ENCODE measurements around the gene KCND2.

Gene KCND2

DNA sequence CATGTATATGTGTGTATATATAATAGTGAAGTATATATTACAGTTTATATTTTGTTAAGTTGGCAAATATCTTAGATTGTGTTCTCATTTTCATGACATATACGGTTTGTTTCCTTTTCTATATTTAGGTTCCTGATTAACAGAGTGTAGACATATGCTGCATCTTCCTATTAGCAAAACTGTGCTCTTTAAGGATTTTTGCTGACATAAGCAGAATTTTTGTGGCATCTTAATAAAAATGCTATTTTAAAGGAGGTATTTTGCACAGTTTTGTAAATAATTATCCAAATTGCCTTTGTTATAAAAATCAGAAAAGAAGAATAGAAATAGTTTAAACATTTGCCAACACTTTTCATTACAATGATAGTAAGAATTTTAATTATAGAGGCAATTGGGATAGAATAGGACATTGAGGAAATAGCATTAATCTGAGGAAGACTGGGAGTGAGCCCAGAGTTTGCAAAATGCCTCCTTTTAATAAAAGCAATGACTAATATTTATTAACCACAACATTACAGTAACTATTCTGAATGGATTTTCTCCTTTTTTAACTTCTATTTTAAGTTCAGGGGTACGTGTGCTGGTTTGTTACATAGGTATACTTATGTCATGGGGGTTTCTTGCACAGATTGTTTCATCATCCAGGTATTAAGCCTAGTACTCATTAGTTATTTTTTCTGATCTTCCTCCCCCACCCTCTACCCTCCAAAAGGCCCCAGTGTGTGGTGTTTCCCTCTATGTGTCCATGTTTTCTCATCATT lies 38.2 kb downstream of the KCND2 start:
- no peak for DNase-seq (ENCODE audit: low spot score)

DNA sequence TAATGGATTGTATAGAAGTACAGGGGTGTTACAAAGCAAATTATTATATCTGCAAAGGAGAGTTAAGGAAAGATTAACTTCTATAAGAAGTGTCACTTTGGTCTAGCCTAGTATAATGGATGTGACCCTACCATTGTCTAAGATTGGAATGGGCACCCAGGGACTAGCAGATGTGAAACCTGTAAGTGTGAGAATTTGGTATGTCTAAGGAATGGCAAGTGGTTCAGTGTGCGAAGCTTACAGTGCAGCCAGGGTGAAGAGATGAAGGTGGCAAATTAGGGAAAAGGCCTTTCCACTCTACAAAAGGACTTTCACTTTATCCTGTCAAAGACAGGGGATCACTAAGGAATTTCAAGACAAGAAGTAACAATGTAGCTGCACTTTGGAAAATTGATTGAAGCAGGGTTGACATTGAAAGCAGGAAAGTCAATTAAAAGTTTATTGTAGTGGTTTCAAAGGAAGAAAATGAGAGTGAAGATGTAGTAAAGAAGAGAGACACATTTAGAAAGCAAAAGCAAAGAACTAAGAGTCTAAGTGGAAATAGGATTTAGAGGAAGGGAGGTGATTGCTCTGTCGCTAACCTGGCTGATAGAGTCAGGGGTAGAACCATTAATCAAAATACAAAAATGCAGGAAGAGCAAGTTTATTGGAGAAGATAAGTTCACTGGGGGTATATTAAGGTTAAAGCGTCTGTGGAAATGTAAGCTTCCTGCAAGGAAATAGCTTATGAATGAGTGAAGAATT lies 47.4 kb downstream of the KCND2 start:
- DNase-seq (ENCODE audit: low spot score), result no peak

DNA sequence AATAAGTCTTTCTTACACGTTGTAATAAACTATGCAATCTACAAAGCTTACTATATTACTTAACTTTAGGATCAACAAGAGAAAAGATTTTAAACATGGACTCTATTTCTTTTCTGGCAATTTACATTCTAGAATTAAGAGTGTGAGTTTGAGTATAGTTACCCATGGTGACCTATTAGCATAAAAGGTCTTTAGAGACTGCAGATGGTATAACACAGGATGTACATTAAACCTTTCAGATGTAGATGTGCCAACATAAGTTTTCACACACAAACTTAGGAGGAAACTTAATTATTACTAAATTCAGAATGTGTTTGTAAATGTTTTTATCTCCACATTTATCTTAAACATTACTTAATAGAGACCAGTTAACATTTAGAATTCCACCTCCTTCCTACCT lies 54.1 kb downstream of the KCND2 start:
- no peak for DNase-seq (ENCODE audit: low spot score)

DNA sequence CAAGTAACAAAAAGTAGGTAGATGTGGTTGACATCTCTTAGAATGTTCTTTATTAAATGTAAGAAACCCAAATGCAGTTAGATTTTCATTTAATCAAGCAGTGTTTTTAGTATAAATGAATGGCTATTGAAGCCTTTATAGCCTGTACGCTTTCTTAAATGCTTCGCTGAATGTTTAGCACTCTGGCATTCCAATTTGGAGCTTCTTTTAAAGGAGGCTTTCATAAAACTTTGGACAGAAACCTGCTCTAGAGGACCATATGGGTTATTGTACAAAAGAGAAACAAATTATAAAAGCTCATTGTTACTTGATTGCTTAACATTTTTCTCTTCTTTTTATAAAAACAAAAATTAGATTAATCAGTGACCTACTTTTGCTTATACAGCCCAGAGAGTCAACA lies 59.5 kb downstream of the KCND2 start:
- DNase-seq (ENCODE audit: low spot score), result no peak

DNA sequence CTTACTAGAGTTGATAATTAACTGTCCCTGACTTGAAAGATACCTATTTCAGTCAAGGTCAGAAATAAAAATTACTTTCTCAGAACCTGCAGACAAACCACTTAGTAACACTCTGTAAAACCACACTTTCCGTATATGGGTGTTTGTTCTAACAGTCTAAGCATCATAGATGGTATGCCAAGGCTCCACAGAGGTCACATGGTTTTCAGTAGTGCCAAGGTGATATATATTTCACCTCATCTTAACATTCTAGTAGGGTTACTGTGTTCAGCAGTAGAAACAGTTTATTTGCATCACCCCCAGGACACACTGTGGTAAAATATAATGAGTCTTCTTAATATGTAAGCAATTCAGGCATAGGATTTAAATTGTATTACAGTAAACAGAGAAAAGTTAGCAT lies 61.5 kb downstream of the KCND2 start:
- DNase-seq (ENCODE audit: low spot score), result no peak

DNA sequence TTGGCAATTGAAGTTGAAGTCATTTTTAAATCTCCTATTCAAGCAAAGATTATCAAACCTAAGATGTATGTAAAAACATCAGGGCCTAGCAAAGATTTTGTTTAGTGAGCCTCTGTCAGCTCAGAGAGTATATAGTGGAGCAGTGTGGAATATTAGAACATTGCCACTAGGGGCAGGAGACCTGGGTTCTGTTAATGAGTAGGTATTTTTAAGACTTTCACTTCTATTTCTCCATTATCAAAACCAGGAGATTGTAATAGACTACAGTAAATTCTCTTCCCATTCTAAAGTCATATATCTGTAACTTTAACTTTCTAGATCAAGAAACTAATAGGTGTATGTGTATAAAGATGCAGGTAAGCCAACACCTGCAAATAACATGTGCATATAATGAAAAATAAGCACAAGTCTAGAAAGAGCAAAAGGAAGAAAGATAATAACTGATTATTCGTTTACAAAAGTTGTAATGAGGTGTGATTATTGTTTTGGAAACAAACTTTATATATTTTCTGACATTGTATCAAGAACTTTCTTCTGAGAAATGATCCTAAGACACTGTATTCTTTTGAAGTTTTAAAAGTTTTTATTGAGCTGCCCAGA lies 64.4 kb downstream of the KCND2 start:
- no peak for DNase-seq (ENCODE audit: low spot score)

DNA sequence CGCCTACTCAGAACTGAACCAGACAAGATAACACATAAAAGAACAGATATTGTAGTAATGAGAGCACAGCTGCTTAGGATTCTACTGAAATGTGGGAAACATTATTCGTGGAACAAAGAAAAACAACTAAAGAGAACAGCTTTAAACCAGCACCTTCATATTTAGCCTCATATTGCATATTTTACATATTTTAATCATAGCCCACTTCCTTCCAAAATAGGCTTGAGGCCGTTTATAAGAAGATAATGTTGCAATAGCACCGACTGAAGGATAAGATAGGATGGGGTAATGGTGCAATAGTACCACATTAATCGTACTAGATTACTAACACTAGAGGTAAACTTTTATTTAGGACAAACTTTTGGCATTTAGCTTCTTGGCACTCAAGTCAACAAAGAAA lies 71.3 kb downstream of the KCND2 start:
- DNase-seq (ENCODE audit: low spot score), result no peak

DNA sequence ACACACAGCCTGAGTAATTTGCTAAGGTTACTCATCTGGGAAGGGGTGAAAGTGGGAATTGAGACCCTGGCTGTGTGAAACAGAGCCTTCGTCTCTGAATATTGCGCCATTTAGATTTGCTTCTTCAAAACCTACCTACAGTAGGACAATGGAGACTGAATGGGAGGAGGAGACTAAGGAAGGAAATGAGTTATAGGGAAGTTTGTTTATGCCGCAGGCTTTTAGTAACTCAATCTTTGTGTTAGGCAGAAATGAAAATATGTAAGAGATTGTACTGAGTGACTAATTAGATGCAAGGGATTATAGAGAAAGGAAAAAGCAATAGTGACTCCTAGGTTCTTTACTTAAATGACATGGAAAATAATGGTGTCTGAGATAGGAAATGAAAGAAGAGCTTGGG lies 80.2 kb downstream of the KCND2 start:
- DNase-seq (ENCODE audit: low spot score), result no peak

DNA sequence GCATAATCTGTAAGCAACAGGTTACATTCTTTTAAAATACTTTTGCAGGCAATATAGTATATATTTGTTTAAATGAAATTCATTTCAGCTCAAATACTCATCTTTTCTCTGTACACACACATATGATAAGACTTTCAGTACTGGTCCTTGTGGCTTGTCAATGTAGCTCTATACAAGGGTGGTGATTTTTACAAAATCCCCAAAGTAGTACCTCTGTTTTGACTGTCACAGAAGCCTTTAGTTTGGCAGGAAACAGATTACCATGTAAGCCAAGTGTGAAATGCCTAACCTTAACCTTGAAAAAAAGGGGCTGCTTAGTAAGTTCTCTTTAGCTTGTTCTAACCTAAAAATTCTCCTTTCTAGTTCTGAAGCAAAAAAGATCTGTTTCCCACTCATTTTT lies 87.9 kb downstream of the KCND2 start:
- no peak for DNase-seq (ENCODE audit: low spot score)

DNA sequence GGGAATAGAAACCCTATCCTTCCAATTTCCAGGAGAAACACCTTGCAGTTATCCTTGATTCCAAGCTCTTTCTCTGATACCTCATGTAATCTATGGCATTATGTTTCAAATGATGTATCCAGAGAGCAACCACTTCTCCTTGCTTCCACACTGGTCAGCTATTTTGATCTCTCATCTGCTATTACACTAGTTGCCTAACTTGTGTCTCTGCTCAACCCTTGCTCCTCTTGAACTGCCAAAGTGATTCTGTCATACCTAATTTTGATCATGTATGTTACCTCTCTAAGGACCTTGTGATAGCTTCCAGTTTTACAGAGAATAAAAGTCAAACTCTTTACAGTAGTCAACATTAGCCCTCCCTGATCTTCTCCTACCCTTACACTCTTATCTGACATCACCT lies 90.4 kb downstream of the KCND2 start:
- DNase-seq (ENCODE audit: low spot score), result no peak

DNA sequence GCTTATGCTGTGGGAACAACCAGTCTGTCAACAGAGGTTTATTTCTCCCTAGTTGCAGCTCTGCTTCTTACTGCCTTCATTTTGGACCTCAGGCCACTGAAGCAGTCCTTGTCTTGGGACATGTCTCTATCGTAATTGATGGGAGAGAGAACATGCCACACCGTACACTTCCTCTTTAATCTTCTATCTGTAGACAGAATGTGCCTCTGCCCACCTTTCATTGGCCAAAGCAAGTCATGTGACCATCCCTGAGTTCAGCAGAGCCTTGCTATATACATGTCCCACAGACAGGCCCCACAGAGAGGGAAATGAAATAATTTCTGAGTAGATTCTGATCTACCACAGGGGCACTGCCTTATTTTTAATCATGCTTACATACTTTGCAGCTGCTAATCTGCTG lies 98.0 kb downstream of the KCND2 start:
- no peak for DNase-seq (ENCODE audit: low spot score)

DNA sequence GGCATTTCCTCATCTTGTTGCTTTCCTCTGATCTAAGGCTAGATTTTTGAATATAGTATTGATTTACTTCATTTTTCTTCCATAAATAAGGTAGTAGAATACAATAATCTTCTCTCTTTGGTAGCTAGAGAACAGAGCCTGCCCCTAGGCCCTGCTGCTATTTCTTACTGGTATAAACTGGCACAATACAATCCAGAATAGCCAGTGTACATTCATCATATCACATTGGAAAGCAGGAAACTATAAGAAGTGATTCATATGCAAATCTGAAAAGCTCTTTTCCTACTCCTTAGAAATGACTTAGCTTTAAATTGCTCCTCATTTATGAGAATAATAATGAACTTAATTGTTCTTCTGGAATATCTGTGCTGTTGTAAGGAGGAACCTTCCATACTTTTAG lies 100.2 kb downstream of the KCND2 start:
- no peak for DNase-seq (ENCODE audit: low spot score)

DNA sequence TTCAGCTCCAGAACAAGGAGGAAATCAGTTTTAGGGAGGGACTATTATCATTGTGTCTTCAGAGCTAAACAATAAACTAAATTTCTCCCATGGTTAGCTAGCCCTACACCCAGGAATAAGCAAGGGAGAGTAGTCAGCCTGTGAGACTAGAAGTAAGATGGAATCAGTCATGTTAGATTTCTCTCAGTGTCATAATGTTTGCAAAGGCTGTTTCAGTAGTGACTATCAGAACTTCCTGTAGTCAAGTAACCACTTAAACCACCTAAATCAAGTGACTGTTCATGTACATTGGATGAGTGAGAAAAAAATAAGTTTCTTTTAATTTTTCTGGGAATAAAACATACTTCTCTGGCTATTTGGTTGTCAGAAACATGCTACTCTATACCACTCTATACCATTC lies 121.6 kb downstream of the KCND2 start:
- no peak for DNase-seq (ENCODE audit: low spot score)

DNA sequence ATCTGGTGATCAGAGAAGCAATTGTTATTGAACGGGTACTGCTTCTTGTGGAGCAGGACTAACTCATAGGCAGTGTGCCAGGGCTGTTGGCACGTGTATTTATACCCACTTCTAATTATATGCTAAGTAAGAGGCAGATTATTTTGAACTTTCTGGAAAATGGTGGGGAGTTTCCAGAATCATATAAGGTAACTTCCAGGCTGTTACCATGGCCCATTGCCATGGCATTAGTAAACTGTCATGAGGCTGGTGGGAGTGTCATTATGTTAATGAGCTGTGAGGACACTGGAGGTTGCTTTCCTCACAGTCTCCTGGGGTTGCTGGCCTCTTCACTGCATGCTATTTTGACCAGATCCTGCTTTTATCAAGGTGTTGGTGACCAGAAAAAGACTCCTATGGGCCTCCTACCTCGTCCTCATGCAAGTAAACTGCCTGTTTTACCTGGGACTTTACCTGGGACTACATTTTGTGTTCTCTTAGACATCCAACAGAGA lies 122.6 kb downstream of the KCND2 start:
- no peak for DNase-seq (ENCODE audit: low spot score)

DNA sequence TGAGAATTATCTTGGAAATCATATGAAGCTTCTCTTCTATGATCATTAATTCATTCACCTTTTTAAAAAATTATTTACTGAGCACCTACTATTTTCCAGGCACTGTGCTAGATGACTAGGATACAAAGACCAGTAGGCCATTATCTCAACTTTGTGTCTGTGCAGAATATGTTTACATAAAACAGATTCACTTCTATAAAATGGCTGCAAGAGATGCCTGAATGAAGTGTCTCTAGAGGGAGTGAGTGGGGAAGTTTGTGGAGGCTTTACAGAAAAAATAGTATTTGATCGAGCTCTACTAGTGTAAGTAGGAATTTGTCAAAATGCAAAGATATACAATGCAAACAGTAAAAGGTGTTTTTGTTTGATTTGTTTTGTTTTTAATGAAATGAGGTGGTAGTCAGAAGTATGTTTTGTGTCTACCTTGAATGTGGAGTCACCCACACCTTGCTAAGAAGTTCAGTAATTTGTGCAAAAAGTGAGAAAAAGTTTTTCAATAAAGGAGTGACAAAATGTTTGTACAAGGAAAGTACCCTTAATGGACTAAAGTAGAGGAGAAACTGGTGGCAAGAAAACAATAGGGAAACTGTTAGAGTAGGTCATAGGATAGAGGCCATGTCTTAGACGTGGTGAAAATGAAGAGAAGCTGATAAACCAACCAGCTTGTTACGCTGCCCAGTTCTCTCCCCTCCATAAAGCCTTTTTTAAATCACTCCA lies 125.5 kb downstream of the KCND2 start:
- no peak for DNase-seq (ENCODE audit: low spot score)

DNA sequence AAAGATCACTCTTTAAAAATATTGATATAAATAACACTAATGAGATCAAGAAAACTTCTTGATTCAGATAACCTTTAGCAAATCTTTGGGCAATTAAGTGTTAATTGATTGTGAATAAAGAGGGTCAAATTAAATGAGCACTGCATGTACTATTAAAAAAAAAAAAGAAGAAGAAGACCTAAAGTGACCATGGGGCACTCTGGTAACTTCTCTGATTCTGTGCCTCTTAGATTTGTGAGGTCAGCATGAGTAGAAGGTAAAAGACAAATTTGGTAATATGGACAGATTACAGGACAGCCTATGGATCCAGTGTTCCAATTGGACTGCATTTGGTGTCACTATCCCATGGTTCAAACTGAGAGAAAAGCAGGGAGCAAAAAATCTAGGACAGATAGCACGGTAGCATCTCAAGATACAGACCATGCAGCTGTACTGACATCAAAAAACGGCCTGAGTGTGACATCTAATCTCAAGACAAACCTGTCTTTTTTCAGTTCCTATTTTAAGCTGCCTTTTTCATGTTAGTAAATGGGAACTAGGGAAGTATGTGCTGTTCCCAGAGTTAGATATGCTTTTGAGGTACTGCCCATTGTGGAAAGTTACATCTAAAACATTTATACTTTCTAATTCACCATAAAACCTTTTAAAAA lies 128.0 kb downstream of the KCND2 start:
- no peak for DNase-seq (ENCODE audit: low spot score)

DNA sequence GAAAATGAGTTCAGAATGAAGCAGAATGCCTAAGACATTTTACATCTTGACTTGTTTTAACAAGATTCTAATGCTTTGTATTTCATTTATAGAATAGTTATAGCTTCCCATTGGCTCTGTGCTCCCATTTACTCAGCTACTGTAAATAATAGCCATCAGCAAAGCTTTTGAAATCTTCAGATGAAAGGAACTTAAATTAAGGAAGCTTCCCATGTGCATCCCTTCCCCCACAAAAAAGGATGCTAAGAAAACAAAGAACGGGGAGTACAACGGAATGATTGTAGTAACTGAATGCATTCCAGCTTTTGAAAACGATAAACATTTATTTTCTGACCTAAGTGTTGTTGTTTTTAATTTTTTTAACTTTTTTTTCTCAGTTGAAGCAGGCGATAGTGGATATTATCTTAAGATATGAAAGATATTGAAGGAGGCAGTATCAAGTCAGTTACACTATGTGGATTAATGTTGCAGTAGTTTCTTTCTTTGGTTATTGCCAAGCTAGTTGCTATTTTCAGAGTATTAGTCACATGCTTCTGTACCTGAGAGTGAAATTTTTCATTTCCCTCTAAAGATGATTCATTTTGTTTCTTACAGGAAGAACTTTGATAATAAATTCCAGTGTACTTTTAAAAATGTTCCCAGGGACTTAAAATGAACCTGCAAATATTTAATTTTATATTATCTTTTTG lies 129.2 kb downstream of the KCND2 start:
- no peak for DNase-seq (ENCODE audit: low spot score)

DNA sequence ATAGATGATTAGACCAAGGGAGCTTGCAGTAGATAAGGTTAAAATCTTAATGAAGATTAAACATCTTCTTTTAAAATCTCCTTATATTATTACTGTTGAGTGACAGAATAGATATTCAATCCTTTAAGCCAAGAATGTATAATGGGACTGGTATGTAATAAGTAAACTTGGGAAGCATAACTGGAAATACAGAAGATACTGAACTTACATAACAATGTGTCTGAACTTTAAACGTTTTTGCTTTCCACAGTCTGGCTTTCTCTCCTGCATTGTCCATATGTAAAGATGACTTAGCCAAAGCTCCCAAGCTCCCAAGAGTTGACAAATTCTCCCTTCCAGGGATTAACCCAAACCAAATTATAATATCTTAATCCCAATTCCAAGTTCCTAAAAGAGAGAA lies 129.8 kb downstream of the KCND2 start:
- no peak for DNase-seq (ENCODE audit: low spot score)

DNA sequence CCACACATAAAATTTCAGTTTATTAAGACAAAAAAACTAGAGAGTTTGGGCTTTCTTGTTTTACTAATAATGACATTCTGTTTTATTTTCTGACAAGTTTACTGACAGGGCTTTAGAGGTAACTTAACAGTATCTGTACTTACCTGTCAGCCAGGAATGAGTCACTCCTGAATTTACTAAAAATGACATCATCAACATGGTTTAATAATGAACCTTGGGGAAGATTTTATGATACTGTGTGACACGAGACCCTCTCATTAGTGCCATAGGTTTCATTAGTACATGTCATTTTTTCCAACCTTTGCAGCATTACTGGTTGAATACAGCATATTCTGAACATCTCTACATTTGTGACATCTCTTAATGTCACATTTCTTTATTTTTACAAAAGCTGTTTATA lies 131.1 kb downstream of the KCND2 start:
- DNase-seq (ENCODE audit: low spot score), result no peak

DNA sequence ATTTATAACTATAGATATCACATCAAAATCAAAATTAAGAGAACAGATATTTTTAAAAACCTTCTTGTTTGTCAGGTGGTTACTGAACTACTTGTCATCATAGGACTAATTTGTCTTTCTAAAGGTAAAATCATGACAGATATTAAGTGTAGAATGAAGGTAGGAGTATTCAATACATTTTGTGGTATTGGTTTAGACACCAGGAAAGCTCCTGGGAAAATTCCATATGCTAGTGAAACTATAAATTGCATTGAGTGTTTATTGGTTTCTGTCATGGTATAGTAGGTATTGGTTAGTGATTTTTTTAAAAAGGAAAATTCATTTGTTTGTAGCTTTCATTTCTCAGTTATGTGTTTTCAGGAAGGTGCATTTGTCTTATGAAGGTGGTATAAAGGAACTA lies 132.7 kb downstream of the KCND2 start:
- no peak for DNase-seq (ENCODE audit: low spot score)

DNA sequence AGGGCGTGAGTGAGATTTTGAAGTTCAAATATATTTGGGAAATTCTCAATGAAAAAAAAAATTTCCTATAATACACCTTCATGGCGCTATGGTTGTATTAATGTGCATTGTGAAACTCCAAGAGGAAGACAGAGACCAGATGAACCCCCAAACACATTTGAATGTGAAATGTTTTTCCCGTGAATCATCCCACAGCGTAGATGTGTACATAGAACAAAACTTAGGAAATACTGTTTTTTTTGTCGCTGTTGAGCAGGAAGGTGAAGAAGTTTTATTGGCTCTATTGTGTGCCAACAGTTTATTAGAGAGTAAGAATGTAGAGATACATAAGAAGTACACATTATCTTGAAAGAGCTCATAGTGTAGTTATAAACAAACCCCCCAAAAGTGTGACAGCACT lies 134.0 kb downstream of the KCND2 start:
- no peak for DNase-seq (ENCODE audit: low spot score)
